PC-9 (cell line): ENCODE data around the gene CHDH.

Experiments used
- EZH2 ChIP-seq: fragments of 200-600 bp; sonication (generic); IDR thresholded peaks from 2 replicates; pipeline ENCODE4 v1.8.0; 2017; ENCODE audit warnings: antibody characterized with exemption, low read depth
- TF ChIP-seq, protein P1 (sequence below): fragments of 200-600 bp; sonication (generic); conservative IDR thresholded peaks from 2 replicates; pipeline ENCODE4 v1.6.1; 2017; ENCODE audit warnings: mixed run types, antibody characterized with exemption, mild to moderate bottlenecking, moderate library complexity

DNA sequence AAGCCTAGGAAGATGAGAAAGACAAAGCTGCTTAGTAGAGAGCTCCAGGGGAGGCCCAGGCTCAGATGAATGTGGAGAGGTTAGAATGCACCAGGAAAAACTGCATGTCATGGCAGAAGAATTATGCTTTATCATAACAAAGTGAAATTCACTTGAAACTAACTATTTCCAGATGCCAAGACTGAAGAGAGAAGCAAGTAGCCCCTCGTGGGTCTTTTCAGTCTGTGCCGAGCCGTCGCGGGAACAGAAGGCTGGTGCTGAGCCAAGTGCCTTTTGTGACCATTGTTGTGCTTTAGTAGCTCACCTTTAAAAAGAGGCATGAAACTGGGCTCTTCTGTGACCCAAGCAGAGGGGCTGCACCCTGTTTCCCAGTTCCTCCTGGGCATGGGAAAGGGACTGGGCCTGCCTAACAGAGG, 73.2 kb downstream of the CHDH start:
- TF ChIP-seq EZH2, result no peak
- TF ChIP-seq, protein P1, sequence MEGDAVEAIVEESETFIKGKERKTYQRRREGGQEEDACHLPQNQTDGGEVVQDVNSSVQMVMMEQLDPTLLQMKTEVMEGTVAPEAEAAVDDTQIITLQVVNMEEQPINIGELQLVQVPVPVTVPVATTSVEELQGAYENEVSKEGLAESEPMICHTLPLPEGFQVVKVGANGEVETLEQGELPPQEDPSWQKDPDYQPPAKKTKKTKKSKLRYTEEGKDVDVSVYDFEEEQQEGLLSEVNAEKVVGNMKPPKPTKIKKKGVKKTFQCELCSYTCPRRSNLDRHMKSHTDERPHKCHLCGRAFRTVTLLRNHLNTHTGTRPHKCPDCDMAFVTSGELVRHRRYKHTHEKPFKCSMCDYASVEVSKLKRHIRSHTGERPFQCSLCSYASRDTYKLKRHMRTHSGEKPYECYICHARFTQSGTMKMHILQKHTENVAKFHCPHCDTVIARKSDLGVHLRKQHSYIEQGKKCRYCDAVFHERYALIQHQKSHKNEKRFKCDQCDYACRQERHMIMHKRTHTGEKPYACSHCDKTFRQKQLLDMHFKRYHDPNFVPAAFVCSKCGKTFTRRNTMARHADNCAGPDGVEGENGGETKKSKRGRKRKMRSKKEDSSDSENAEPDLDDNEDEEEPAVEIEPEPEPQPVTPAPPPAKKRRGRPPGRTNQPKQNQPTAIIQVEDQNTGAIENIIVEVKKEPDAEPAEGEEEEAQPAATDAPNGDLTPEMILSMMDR, result no peak
